HG03354 (cell line): ENCODE data around the gene ABCC2.

Experiments
- ATAC-seq: cut with Tn5 transposase; IDR thresholded peaks from one replicate; pipeline ENCODE4 v1.9.1; 2021; ENCODE audit warnings: mild to moderate bottlenecking; ENCODE audit not compliant: unreplicated experiment, poor library complexity, severe bottlenecking

ABCC2 gene

DNA sequence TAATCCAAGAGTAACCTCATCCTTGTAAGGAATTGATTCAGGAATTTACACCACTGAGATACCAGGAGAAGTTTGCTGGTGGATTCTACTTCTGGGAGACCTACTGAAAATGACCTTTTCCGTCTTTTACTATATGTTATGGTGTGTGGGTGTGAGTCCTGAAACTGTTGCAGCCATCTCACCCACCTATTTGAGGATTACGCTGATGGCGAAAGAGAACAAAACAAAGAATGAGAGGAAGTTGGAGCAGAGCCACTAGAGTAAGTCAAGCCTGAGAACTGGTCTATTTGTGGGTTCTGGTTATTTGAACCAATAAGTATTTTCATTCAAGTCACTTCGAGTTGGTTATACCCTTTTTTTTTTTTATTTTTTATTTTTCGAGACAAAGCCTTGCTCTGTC lies 12.7 kb upstream of the ABCC2 start:
- ATAC-seq: no peak

DNA sequence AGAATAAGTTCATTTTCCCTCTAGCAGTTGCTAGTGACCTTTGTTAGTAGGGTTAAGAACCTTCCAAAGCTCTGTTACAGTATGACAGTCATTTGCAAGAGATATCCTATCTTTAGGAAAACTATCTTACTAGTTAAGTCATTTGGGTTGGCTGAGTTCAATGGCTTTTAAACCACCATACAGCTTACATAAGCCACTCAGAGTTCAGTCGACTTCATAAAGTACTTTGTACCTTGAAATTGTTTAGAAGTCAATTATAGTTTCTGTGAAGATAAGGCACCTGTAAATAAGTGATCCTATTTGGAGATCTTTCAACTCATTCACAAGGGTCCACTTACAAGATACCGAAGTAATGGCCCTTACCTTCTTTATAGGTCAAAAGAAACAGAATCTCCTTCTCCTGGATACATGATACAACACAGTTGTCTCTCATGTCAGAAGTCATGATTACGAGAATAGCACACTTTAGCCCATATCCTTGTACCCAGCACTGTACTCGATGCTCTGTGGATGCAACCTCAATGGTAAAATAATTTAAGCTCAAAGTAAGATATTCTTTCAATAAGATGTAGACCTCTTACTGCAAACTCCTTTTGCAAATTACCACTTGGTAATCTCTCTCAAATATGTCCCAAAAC lies 11.9 kb upstream of the ABCC2 start:
- ATAC-seq: no peak

DNA sequence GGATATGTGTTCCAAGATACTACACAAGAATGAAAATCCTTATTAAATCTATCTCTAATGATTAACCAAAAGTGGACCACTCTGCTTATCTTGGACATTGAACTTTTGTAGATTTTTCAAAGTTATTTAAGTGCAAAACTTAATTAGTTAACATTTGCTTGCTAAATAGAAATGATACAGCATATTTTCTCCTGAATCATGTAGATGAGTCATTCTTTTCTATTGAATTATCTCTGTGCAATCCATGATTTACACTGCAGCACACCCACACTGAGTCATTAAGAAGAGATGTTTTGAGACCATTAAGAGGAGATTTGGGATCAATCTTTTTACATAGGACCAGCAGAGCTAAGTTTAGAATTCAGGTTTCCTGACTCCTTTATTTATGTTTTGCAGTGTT lies 6.6 kb upstream of the ABCC2 start:
- no peak for ATAC-seq

- ATAC-seq: no peak
These were observed 4.3 kb upstream of the ABCC2 start for GRCh38 chr10:99777918-99778714.

DNA sequence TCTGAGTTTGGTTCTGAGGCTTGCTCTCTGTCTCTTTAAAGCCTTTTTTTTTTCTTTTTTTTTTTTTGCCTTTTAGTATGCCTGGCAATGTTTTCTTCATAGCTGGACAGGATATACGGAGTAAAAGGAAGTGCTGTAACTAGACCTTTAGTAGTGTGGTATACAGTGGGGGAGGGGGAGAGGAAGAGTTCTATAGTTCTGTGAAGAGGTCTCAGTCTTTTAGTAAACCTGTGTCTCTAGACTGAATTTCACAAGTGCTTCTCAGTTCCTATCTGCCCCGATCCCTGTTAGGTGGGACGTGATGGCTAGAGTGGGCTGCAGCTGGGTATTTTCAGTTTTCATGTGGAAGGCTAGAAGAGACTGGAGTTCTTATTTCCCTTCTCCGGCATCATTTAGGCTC lies 3.1 kb upstream of the ABCC2 start:
- no peak for ATAC-seq

GRCh38 chr10:99781734-99782429 lies 558 bp upstream of the ABCC2 start:
- ATAC-seq: no peak

- no peak for ATAC-seq
These were observed 1.7 kb downstream of the ABCC2 start for GRCh38 chr10:99784016-99784726.

DNA sequence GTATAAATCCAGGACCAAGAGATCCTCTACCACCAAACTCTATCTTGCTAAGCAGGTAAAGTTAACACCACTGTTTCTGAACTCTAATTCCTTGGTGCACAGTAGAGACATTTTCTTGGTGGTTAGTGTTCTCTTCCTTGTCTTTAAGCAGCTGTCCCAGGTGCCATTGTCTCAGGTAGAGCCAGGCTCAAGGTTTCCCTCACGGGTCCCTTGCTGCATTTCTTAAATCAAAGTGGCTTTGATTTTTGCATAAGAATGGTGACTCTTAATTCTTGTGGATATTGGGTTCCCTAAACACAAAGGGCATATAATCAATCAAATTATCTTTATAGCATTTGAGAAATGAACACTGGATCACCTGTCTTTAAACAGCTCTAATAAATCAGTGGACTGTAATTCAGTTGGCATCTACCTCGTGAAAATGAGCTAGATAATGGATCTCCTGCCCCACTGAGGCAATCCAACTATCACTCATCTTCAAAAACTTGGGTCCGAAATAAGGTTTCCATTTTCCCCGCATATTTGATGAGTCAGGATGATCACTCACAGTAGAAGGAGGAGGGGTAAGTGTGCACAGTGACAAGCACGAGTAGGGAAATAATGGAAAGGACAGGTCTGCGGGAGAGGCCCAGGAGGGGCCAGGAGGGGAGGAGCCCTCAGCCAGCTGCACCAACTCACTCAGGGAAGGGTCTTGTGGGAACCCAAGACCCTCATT lies 2.4 kb downstream of the ABCC2 start:
- ATAC-seq: no peak

DNA sequence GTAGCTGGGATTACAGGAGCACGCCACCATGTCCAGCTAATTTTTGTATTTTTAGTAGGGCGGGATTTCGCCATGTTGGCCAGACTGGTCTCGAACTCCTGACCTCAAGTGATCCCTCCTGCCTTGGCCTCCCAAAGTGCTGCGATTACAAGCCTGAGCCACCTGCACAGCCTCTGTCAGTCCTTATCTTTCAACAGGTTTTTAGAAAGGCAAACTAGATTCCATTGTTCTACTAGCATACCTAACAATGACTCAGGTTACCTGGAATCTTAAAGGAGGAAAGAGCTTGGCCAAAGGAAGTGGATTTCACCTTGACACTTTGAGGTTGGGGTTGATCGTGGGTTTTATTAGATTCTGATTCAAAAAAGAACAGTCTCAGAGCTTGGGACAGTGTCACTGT lies 3.2 kb downstream of the ABCC2 start:
- no peak for ATAC-seq

- ATAC-seq: no peak
These were observed 4.9 kb downstream of the ABCC2 start for GRCh38 chr10:99787311-99787710.

GRCh38 chr10:99787782-99788445 lies 5.5 kb downstream of the ABCC2 start:
- no peak for ATAC-seq

GRCh38 chr10:99788598-99789256 lies 6.3 kb downstream of the ABCC2 start:
- no peak for ATAC-seq

GRCh38 chr10:99791831-99792230 lies 9.4 kb downstream of the ABCC2 start:
- no peak for ATAC-seq

- ATAC-seq: no peak
These were observed 11.4 kb downstream of the ABCC2 start for GRCh38 chr10:99793819-99794218.

DNA sequence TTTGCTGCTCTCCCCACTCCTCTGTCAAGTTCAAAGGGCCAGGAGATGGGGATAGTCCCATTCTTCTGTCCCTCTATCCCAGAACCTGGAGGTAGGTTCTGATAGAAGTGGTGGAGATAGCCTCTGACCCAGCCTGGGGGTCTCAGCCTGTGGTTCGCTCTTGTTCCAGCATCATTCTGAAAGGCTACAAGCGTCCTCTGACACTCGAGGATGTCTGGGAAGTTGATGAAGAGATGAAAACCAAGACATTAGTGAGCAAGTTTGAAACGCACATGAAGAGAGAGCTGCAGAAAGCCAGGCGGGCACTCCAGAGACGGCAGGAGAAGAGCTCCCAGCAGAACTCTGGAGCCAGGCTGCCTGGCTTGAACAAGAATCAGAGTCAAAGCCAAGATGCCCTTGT lies 14.5 kb downstream of the ABCC2 start:
- no peak for ATAC-seq

- ATAC-seq: no peak
These were observed 15.6 kb downstream of the ABCC2 start for GRCh38 chr10:99798031-99798430.

DNA sequence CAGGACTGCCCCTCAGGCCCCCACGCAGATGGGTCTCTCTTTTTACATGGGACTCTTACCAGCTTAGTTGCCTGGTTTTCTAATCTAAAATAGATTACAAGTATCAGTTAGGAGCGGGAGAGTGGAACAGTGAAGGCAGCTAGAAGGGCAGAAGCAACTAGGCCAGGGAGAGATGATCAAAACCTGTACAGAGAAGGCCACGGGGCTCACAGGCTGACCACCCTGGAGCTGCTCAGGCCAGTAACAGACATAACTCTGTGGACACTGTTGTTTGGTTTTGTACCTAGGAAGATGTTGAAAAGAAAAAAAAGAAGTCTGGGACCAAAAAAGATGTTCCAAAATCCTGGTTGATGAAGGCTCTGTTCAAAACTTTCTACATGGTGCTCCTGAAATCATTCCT lies 16.5 kb downstream of the ABCC2 start:
- ATAC-seq: no peak

GRCh38 chr10:99799613-99800012 lies 17.2 kb downstream of the ABCC2 start:
- ATAC-seq: no peak

GRCh38 chr10:99804471-99804870 lies 22.0 kb downstream of the ABCC2 start:
- ATAC-seq: no peak
